Thymus (tissue), 11 donors: ENCODE results near the gene ZBED4. TPM values are rescaled to one million over a fixed set of nuclear protein-coding genes. Genes with fewer than 3 reads are reported as not detected.

Source experiments
- DNase-seq, 9 donors: peaks; one replicate each; pipeline ENCODE4 v3.0.0-alpha.2; 2013; ENCODE audit warnings: low spot score in 9 of 9, low read depth in 6 of 9, missing footprints in 1 of 9
- H3K27ac ChIP-seq, 2 donors: one replicate each; pipeline ENCODE4 v1.5.1; 2013; ENCODE audit warnings: control low read depth in 1 of 2, low read depth in 1 of 2, low read length in 1 of 2, mild to moderate bottlenecking in 1 of 2, moderate library complexity in 1 of 2
- H3K27me3 ChIP-seq, 2 donors: one replicate each; pipeline ENCODE4 v1.5.1; 2013; ENCODE audit warnings: low read length in 1 of 2; ENCODE audit not compliant: control insufficient read depth in 2 of 2, insufficient read depth in 1 of 2
- H3K36me3 ChIP-seq, 2 donors: one replicate each; pipeline ENCODE4 v1.5.1; 2013; ENCODE audit warnings: low read length in 1 of 2, mild to moderate bottlenecking in 1 of 2, moderate library complexity in 1 of 2; ENCODE audit not compliant: control insufficient read depth in 2 of 2, insufficient read depth in 2 of 2
- H3K4me1 ChIP-seq, 2 donors: one replicate each; pipeline ENCODE4 v1.5.1; 2013; ENCODE audit warnings: low read length in 2 of 2; ENCODE audit not compliant: control insufficient read depth in 2 of 2, insufficient read depth in 2 of 2
- H3K4me3 ChIP-seq, 2 donors: one replicate each; pipeline ENCODE4 v1.5.1; 2013; ENCODE audit warnings: low read length in 2 of 2, control low read depth in 1 of 2, mild to moderate bottlenecking in 1 of 2
- H3K9me3 ChIP-seq, 2 donors: one replicate each; pipeline ENCODE4 v1.5.1; 2013; ENCODE audit warnings: low read length in 1 of 2, mild to moderate bottlenecking in 1 of 2; ENCODE audit not compliant: control insufficient read depth in 2 of 2, insufficient read depth in 1 of 2
- WGBS: extraction: QIAGEN DNeasy Blood & Tissue Kit; methylation state at CpG from one replicate; pipeline ENCODE4 v1.1.7; 2013; 5-methylcytosine and 5-hydroxymethylcytosine counted together
- polyA plus RNA-seq: library from polyadenylated mRNA; stranded (reverse); fragments of 200-250 nt; gene quantifications from one replicate; pipeline ENCODE4 v1.2.3, GENCODE V29; 2013
- total RNA-seq: library from RNA; stranded (reverse); fragments of 120-200 nt; gene quantifications from one replicate; pipeline ENCODE4 v1.2.4, GENCODE V29; 2013
- donor health status: healthy.

ZBED4 gene
- total and polyA plus RNA-seq, 2 donors: 6.4 to 9.9 TPM

GRCh38 chr22:49858827-49859226 is 5.2 kb downstream of the ZBED4 start:
- Histone ChIP-seq H3K27ac (no peak overlapping the region), H3K4me1 (peaks cover 30 to 63% of the 10 kb centered on the region in 2 donors), H3K27me3 (no peaks in the 10 kb centered on the region), H3K4me3 (no peak overlapping the region), H3K36me3 (peaks cover 0 to 5% of the 10 kb centered on the region in 2 donors), H3K9me3 (no peaks in the 10 kb centered on the region)
- 89% methylated on average over 14 of the region's 14 CpGs for WGBS
- DNase-seq: no peak

GRCh38 chr22:49861642-49862495 is 8.2 kb downstream of the ZBED4 start:
- H3K27ac ChIP-seq: no peak overlapping the region
- H3K36me3 ChIP-seq: peaks cover 0 to 9% of the 10 kb centered on the region in 2 donors
- peaks cover 2 to 11% of the 10 kb centered on the region in 2 donors for H3K9me3 ChIP-seq
- WGBS: 92% methylated on average over 29 of the region's 29 CpGs
- H3K4me1 ChIP-seq: peaks cover 20 to 47% of the 10 kb centered on the region in 2 donors
- no peak for DNase-seq
- H3K27me3 ChIP-seq: no peaks in the 10 kb centered on the region
- no peak overlapping the region for H3K4me3 ChIP-seq

DNA sequence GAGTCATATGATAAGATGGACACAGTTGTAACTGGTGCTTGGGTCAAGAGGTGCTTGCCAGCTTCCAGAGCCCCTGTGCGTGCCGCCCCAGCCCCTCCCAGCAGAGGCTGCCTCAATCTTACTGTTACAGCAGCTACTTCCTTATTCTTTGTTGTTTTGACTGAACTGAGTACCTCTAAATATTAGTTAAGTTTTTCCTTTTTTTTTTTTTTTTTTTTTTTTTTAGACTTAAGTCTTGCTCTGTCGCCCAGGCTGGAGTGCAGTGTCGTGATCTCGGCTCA is 8.8 kb downstream of the ZBED4 start:
- peaks cover 0 to 12% of the 10 kb centered on the region in 2 donors for H3K36me3 ChIP-seq
- no peaks in the 10 kb centered on the region for H3K27me3 ChIP-seq
- H3K27ac ChIP-seq: no peak overlapping the region
- DNase-seq: no peak
- 95% methylated on average over 5 of the region's 5 CpGs for WGBS
- no peak overlapping the region for H3K4me3 ChIP-seq
- peaks cover 2 to 15% of the 10 kb centered on the region in 2 donors for H3K9me3 ChIP-seq
- peaks cover 20 to 46% of the 10 kb centered on the region in 2 donors for H3K4me1 ChIP-seq

- Histone ChIP-seq H3K4me3 (no peak overlapping the region), H3K27me3 (no peaks in the 10 kb centered on the region), H3K27ac (peak overlapping the region; percentile 58 to 81), H3K36me3 (peaks cover 0 to 10% of the 10 kb centered on the region in 2 donors), H3K9me3 (peaks cover 2 to 24% of the 10 kb centered on the region in 2 donors), H3K4me1 (peaks cover 29 to 45% of the 10 kb centered on the region in 2 donors)
- WGBS: 16% methylated on average over 7 of the region's 7 CpGs
- peak in 4 of 9 donors; percentile 54 to 78 (median 60) for DNase-seq
Observed at GRCh38 chr22:49863931-49864330, 10.3 kb downstream of the ZBED4 start.

DNA sequence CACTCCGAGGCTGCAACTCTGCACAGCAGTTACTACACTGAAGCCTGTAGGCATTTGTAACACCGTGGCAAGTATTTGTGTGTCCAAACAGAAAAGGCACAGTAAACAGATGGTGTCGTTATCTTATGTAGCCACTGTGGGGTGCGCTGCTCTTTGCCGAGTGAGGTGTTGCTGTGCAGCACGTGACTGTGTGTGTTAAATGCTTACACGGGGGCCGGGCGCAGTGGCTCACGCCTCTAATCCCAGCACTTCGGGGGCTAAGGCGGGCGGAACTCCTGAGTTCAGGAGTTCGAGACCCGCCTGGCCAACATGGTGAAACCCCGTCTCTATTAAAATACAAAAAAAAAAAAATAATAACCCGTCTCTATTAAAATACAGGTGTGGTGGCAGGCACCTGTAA is 11.5 kb downstream of the ZBED4 start:
- peaks cover 8 to 34% of the 10 kb centered on the region in 2 donors for H3K9me3 ChIP-seq
- 92% methylated on average over 17 of the region's 17 CpGs for WGBS
- no peaks in the 10 kb centered on the region for H3K27me3 ChIP-seq
- no peak overlapping the region for H3K4me3 ChIP-seq
- peaks cover 0 to 19% of the 10 kb centered on the region in 2 donors for H3K36me3 ChIP-seq
- H3K4me1 ChIP-seq: peaks cover 30 to 45% of the 10 kb centered on the region in 2 donors
- no peak for DNase-seq
- no peak overlapping the region for H3K27ac ChIP-seq

- Histone ChIP-seq H3K27ac (no peak overlapping the region), H3K36me3 (peaks cover 0 to 19% of the 10 kb centered on the region in 2 donors), H3K9me3 (peaks cover 8 to 34% of the 10 kb centered on the region in 2 donors), H3K4me3 (no peak overlapping the region), H3K4me1 (peaks cover 33 to 48% of the 10 kb centered on the region in 2 donors), H3K27me3 (no peaks in the 10 kb centered on the region)
- no peak for DNase-seq
- 37% methylated on average over 2 of the region's 2 CpGs for WGBS
Observed at GRCh38 chr22:49866134-49866533, 12.5 kb downstream of the ZBED4 start.

- Histone ChIP-seq H3K4me3 (no peak overlapping the region), H3K4me1 (peaks cover 31 to 46% of the 10 kb centered on the region in 2 donors), H3K9me3 (peaks cover 8 to 34% of the 10 kb centered on the region in 2 donors), H3K36me3 (peaks cover 2 to 19% of the 10 kb centered on the region in 2 donors), H3K27me3 (no peaks in the 10 kb centered on the region), H3K27ac (no peak overlapping the region)
- WGBS: 96% methylated on average over 8 of the region's 8 CpGs
- no peak for DNase-seq
Observed at GRCh38 chr22:49866646-49867045, 13.0 kb downstream of the ZBED4 start.

DNA sequence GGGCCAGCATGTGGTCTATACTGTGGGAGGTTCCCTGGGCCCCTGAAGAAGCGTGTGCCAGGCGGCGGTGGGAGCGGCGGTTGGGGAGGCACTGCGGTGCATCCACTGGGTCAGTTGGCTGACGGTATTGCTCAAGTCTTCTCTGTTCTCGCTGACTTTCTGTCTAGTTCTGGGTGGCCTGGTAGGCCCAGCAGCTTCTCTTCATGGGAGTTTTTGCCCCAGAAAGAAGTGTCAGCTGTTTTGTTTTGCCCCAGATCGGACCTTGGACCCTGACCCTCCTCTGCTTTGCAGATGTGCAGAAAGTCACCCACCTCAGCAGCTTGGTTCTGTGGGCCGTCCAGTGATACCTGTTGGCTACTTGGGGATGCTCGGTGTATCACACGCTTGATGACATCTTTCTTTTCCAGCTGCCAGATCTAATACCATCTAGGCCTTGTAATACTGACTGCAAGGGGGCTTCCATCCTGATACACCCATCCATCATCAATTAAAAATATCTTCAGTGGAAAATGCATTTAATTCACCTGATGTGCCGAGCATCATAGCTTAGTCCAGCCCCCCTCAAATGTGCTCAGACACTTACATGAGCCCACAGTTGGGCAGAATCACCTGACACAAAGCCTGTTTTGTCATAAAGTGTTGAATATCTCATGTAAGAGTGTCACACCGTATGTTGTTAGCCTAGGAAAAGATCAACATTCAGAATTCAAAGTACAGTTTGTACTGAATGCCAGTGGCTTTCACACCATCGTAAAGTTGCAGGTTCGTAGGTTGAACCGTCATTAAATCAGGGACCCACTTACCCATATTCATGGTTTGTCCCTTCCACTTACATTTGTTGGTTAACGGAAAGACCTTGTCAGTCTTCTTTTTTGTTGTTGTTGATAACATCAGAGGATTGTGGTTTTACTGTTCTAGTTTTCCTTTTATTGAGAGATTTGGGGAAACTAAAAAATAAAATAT is 13.9 kb downstream of the ZBED4 start:
- Histone ChIP-seq H3K9me3 (peaks cover 8 to 34% of the 10 kb centered on the region in 2 donors), H3K27me3 (no peaks in the 10 kb centered on the region), H3K4me1 (peaks cover 29 to 37% of the 10 kb centered on the region in 2 donors), H3K27ac (peak overlapping the region; percentile 53 to 78), H3K36me3 (peaks cover 2 to 19% of the 10 kb centered on the region in 2 donors), H3K4me3 (no peak overlapping the region)
- 73% methylated on average over 18 of the region's 18 CpGs for WGBS
- DNase-seq: peak in 1 of 9 donors; percentile 54
